Tibial artery (tissue), 4 donors: Measurements from ENCODE around the gene ABHD10.

Experiments
- DNase-seq, 2 donors: peaks; one replicate each; pipeline ENCODE4 v3.0.0-alpha.2; 2019
- H3K27ac ChIP-seq, 2 donors: fragments of 200-600 bp; sonication (generic) in 1 of 2; 1 replicate in 1 of 2; 2 replicates in 1 of 2; pipeline ENCODE4 v1.5.1; 2018 to 2019; ENCODE audit warnings: mild to moderate bottlenecking in 1 of 2
- H3K27me3 ChIP-seq, 2 donors: fragments of 200-600 bp; sonication (generic) in 1 of 2; one replicate each; pipeline versions ENCODE4 v1.5.1 to v1.6.0; 2016 to 2019
- H3K36me3 ChIP-seq, 3 donors: fragments of 200-600 bp; sonication (generic) in 2 of 3; one replicate each; pipeline ENCODE4 v1.5.1; 2016 to 2019; ENCODE audit warnings: mild to moderate bottlenecking in 2 of 3
- H3K4me1 ChIP-seq, 4 donors: fragments of 200-600 bp; sonication (generic) in 2 of 4; 1 replicate in 3 of 4; 2 replicates in 1 of 4; pipeline ENCODE4 v1.5.1; 2016 to 2019
- H3K4me3 ChIP-seq, 2 donors: fragments of 200-600 bp; sonication (generic) in 1 of 2; 1 replicate in 1 of 2; 2 replicates in 1 of 2; pipeline ENCODE4 v1.5.1; 2018 to 2019; ENCODE audit warnings: mild to moderate bottlenecking in 2 of 2
- H3K9me3 ChIP-seq, 3 donors: fragments of 200-600 bp; sonication (generic) in 1 of 3; one replicate each; pipeline ENCODE4 v1.5.1; 2016 to 2019
- CTCF ChIP-seq, 2 experiments: fragments of 200-600 bp in 1 of 2; fragments of 450-650 bp in 1 of 2; IDR thresholded peaks; one replicate each; pipeline ENCODE4 v1.5.1; 2017 to 2019; ENCODE audit warnings: antibody characterized with exemption in 2 of 2, mild to moderate bottlenecking in 1 of 2, moderate library complexity in 1 of 2
- intact Hi-C: fragments of 100-400 bp; cut with DNase I; formaldehyde crosslinking; loops from one replicate; pipeline ENCODE4 v1.15.0; 2023; ENCODE audit warnings: low total_unique reads

The ABHD10 gene

GRCh38 chr3:112012205-112012992, 33.6 kb downstream of the ABHD10 start:
- Histone ChIP-seq H3K27me3 (no peaks in the 10 kb centered on the region), H3K9me3 (no peaks in the 10 kb centered on the region), H3K36me3 (no peaks in the 10 kb centered on the region), H3K27ac (peak overlapping the region in 1 of 2 donors; percentile 44), H3K4me1 (peaks cover 0 to 26% (median 7%) of the 10 kb centered on the region in 4 donors), H3K4me3 (no peak overlapping the region)
- DNase-seq: no peak
- intact Hi-C loops: loop anchor here (5.0 kb wide), 1 partner anchor 345 kb away; no protein-coding TSS in a partner anchor
- TF ChIP-seq CTCF (IDR thresholded peaks at IDR 0.05): no peak

GRCh38 chr3:112013058-112013783, 34.4 kb downstream of the ABHD10 start:
- Histone ChIP-seq H3K36me3 (no peaks in the 10 kb centered on the region), H3K27me3 (no peaks in the 10 kb centered on the region), H3K9me3 (no peaks in the 10 kb centered on the region), H3K27ac (peak overlapping the region; percentile 44 to 54), H3K4me1 (peaks cover 0 to 26% (median 7%) of the 10 kb centered on the region in 4 donors), H3K4me3 (peak overlapping the region in 1 of 2 donors; percentile 33)
- peak; percentile 69 to 72 for TF ChIP-seq CTCF (IDR thresholded peaks at IDR 0.05)
- DNase-seq: peak; percentile 57 to 77
- intact Hi-C loops: loop anchor here (1.0 to 5.0 kb wide), 2 partner anchors 296 to 346 kb away; no protein-coding TSS in a partner anchor

- no peak overlapping the region for H3K27ac ChIP-seq
- no peak for TF ChIP-seq CTCF (IDR thresholded peaks at IDR 0.05)
- H3K4me1 ChIP-seq: peaks cover 0 to 26% (median 7%) of the 10 kb centered on the region in 4 donors
- no peaks in the 10 kb centered on the region for H3K27me3 ChIP-seq
- H3K9me3 ChIP-seq: no peaks in the 10 kb centered on the region
- no peaks in the 10 kb centered on the region for H3K36me3 ChIP-seq
- intact Hi-C loops: loop anchor here (1.0 to 5.0 kb wide), 2 partner anchors 296 to 346 kb away; no protein-coding TSS in a partner anchor
- DNase-seq: no peak
- peak overlapping the region in 1 of 2 donors; percentile 33 for H3K4me3 ChIP-seq
Observed at GRCh38 chr3:112013784-112014143, 34.9 kb downstream of the ABHD10 start.

- no peak for TF ChIP-seq CTCF (IDR thresholded peaks at IDR 0.05)
- H3K36me3 ChIP-seq: no peaks in the 10 kb centered on the region
- H3K27ac ChIP-seq: no peak overlapping the region
- intact Hi-C loops: no loop called here
- DNase-seq: no peak
- peaks cover 0 to 13% (median 4%) of the 10 kb centered on the region in 4 donors for H3K4me1 ChIP-seq
- H3K27me3 ChIP-seq: no peaks in the 10 kb centered on the region
- H3K4me3 ChIP-seq: no peak overlapping the region
- no peaks in the 10 kb centered on the region for H3K9me3 ChIP-seq
Observed at GRCh38 chr3:112017091-112017490, 38.3 kb downstream of the ABHD10 start.

- DNase-seq: no peak
- no peak for TF ChIP-seq CTCF (IDR thresholded peaks at IDR 0.05)
- intact Hi-C loops: no loop called here
Observed at GRCh38 chr3:112018712-112019111, 39.9 kb downstream of the ABHD10 start.

More at GRCh38 chr3:112018712-112019111, 39.9 kb downstream of the ABHD10 start:
- no peaks in the 10 kb centered on the region for H3K9me3 ChIP-seq
- H3K4me3 ChIP-seq: no peak overlapping the region
- no peak overlapping the region for H3K27ac ChIP-seq
- no peaks in the 10 kb centered on the region for H3K36me3 ChIP-seq
- no peaks in the 10 kb centered on the region for H3K27me3 ChIP-seq
- no peaks in the 10 kb centered on the region for H3K4me1 ChIP-seq
